Stimulated activated CD8-positive, alpha-beta memory T cell treated with anti-CD3 and anti-CD28 coated beads, Interleukin-4, amount 100 ng/mL, for 24 hours (primary cell): Measurements from ENCODE around the gene CST4.
"Not testable (repeated sequence)": the region's sequence is repeated elsewhere in the genome, so short reads cannot be mapped to it uniquely, and the experiment has no call there.

Experiments
- DNase-seq: peaks from one replicate; pipeline ENCODE4 v3.0.0-alpha.2; 2020; ENCODE audit warnings: low read depth

Gene CST4

GRCh38 chr20:23687986-23688385 lies 852 bp downstream of the CST4 start:
- no peak for DNase-seq

GRCh38 chr20:23686046-23686750 lies 2.6 kb downstream of the CST4 start:
- DNase-seq = no peak

DNA sequence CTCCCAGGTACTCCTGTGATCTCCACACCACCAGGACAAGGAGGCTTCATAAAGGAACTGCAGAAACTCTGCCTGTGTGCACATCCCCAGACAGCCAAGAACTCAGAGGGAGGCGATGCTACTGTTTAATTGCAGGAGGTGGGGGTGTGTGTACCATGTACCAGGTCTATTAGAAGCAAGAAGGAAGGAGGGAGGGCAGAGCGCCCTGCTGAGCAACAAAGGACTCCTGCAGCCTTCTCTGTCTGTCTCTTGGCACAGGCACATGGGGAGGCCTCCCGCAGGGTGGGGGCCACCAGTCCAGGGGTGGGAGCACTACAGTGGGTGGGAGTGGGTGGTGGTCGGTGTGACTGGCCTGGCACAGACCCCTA lies 3.3 kb downstream of the CST4 start:
- DNase-seq = not testable (repeated sequence)

GRCh38 chr20:23684261-23684660 lies 4.6 kb downstream of the CST4 start:
- no peak for DNase-seq

DNA sequence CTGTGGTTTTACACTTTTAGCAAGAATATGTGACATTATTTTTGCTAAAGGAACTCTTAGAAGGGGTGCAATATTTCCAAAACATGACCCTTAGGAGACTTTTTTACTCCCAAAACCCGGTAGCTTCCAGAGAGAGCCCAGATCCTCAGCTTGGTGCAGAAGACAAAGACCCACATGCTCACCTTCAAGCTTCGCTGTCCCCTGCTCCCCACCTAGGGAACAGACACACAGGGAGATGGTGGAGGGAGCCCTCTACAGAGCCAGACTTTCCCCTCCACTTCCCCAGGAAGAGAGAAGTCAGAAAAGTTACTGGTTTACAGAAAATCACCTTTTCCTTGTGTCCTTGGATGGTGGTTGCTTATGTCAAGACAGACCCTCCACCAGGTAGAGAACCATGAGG lies 5.0 kb downstream of the CST4 start:
- no peak for DNase-seq

- no peak for DNase-seq
Observed at GRCh38 chr20:23683281-23683680, 5.6 kb downstream of the CST4 start.

DNA sequence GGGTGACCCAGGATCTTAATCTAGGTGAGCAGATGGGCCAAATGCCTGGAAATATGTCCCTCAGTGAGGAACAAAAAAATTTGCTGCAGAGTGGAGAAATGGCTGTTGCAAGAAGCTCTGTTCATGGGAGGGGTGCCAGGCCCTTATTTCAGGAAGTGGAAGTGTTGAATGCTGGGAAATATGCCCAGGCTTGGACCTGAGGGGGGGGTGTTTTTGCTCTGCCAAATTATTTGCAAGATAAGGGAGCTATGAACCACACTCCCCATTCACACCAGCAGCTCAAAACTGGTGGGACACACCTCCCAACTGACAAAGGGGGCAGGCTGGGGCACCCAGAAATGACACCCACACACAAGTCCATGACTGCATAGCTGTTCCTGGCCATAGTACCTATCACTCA lies 8.7 kb downstream of the CST4 start:
- DNase-seq = no peak

DNA sequence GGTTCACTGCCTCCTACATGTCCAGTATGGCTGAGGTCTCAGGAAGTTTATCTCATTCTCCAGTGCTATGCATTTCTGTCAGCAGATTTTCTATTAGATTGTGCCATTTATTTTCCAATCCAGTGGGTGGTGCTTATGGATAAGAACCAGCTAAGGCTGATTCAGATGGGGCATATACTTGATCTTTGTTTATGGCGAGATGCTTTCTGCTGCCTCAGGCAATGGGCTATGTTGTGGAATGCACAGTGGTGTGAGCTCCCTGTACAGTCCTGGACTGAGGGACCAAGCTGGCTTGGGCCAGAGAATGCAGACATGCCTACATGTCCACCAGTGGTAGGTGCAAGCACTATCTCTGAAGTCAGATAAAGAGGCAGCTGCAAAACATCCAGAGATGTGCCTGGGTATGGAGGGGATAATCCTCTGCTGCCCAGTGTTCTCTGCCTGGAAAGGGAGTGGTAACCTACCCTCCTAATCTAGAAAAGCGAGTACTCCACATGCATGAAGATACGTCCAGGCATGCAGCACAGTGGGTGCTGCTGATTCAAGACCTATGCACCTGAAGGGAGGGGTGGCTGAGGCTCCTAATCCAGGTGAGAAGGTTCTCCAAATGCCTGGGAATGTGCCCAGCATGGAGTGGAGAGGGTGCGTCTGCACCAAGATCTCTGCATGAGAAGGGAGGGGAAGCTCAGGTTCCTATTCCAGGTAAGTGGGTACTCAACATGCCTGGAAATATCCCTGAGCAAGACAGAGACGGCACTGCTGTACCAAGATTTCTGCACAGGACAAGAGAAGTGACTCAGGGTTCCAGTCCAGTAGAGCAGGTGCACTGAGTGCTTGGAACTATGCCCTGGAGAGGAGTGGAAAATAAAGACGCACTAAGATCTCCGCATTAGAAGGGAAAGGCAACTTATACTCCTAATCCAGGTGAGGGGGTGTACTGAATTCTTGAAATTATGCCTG lies 9.4 kb downstream of the CST4 start:
- no peak for DNase-seq

DNA sequence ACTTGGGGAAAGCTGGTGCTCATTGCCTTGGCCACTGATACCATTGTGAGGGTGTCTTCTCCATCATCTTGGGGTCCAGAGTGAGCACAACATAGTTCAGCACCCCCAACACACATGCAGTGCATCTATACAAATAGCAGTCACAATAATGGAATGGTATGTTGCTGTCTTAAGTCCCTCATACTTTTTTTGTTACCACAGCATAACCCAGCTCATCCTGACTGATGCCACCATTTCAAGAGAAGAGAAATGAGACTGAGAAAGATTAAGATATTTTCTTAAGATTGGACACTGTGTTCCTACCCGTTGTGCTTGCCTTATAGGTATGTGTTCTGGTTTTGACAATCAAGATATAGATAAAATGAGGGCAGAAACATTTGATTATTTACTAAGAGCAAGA lies 15.6 kb downstream of the CST4 start:
- DNase-seq = no peak

- DNase-seq = no peak
Observed at GRCh38 chr20:23672158-23672557, 16.7 kb downstream of the CST4 start.

GRCh38 chr20:23671479-23671878 lies 17.4 kb downstream of the CST4 start:
- DNase-seq = no peak

GRCh38 chr20:23670361-23670760 lies 18.5 kb downstream of the CST4 start:
- DNase-seq = no peak

DNA sequence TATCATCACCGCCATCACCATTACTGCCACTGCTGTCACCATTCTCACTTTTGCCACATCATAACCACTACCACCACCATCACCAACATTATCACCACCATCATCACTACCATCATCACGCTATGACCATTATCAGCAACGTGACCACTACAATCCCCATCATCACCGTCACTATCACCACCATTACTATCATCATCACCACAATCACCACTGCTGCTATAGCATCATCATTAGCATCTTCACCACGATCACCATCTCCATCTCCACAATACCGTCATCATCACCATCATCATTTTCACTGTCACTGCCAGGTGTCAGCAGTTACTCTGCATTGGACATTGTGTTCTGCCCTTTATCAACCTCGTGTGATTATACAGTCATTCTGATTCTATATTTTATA lies 19.0 kb downstream of the CST4 start:
- DNase-seq = no peak

GRCh38 chr20:23669327-23669726 lies 19.5 kb downstream of the CST4 start:
- DNase-seq = no peak

- DNase-seq = peak; percentile 6
Observed at GRCh38 chr20:23668477-23668951, 20.3 kb downstream of the CST4 start.

- DNase-seq = no peak
Observed at GRCh38 chr20:23667666-23668065, 21.2 kb downstream of the CST4 start.

DNA sequence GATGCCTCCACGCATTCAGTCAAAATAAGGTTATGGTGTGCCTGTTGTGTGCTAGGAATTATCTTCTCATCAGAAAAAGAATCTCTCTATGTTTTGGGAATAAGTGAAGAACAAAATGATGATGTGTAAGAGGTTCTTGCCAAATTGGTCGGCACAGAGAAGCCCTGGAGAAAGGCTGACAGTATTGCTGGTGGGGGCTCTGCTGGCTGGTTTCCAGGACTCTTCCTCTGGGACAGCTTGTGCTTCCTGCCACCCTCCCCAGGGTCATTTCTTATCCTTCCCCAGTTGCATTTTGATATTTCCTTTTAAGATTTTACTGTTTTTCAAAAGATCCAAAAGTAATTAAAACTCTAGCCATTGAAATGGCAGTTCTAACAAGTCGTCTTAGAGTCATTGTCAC lies 22.1 kb downstream of the CST4 start:
- DNase-seq = no peak

DNA sequence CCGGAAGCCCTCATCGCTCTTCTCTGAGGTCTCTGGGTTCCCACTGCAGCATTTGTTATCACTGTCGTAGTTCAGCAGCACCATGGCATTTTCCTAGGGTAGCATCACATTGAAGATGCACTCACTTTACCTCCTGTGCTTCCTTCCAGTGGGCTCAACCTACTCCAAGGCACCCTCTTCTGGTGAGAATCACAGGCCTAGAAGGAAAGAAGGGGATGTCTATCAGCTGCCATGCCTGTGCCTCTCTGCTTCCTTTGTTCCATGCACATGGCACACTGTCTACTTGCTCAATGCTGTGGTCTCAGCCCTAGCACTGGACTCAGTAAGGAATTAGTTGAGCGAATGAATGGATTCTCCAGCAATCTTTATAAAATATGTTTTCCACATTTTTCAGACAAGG lies 22.6 kb downstream of the CST4 start:
- no peak for DNase-seq

GRCh38 chr20:23664954-23665353 lies 23.9 kb downstream of the CST4 start:
- DNase-seq = no peak

GRCh38 chr20:23664046-23664445 lies 24.8 kb downstream of the CST4 start:
- DNase-seq = not testable (repeated sequence)

DNA sequence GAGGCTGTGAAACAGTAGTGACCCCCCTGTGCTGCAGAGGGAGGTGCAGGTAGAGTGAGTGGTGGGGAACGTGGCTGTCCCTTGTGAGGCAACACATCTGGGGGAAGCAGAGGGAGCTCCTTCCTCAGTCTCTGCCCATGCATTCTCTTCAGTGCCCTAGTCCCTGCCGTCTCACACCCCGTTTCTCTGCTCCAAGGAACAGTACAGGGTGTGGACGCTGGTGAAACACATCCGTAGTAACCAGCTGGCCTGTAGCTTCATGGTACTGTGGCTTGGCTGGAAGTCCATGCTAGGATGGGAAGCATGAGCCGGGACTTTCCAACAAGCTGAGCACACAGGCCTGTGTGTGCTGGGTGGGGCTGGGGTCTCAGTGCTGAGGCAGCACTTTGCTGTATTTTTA lies 25.7 kb downstream of the CST4 start:
- DNase-seq = no peak

- DNase-seq = no peak
Observed at GRCh38 chr20:23662276-23662870, 26.5 kb downstream of the CST4 start.

GRCh38 chr20:23661002-23661429 lies 27.8 kb downstream of the CST4 start:
- DNase-seq = no peak
